ENCODE data around the gene LRRC56.

Gene LRRC56

GRCh38 chr11:528166-528814 is 9.0 kb upstream of the LRRC56 start:
- DNase-seq = no peak

GRCh38 chr11:528815-529727 is 8.3 kb upstream of the LRRC56 start:
- DNase-seq = no peak

- DNase-seq = no peak
Measured at GRCh38 chr11:529728-530411, 7.5 kb upstream of the LRRC56 start.

GRCh38 chr11:530960-531831 is 6.1 kb upstream of the LRRC56 start:
- no peak for DNase-seq

- DNase-seq = no peak
Measured at GRCh38 chr11:531919-532526, 5.3 kb upstream of the LRRC56 start.

- no peak for DNase-seq
Measured at GRCh38 chr11:532527-532985, 4.8 kb upstream of the LRRC56 start.

- DNase-seq = no peak
Measured at GRCh38 chr11:532986-533585, 4.2 kb upstream of the LRRC56 start.

- DNase-seq = no peak
Measured at GRCh38 chr11:533586-534395, 3.5 kb upstream of the LRRC56 start.

- peak; percentile 54 for DNase-seq
Measured at GRCh38 chr11:534396-535209, 2.7 kb upstream of the LRRC56 start.

GRCh38 chr11:535210-535518 is 2.2 kb upstream of the LRRC56 start:
- DNase-seq = no peak

- peak; percentile 97 for DNase-seq
Measured at GRCh38 chr11:535519-536454, 1.5 kb upstream of the LRRC56 start, which contains the start of gene HRAS. TSS of gene HRAS (minus strand) at chr11:535576.

GRCh38 chr11:537622-538430 is 499 bp downstream of the LRRC56 start:
- no peak for DNase-seq

GRCh38 chr11:538431-539051 is 1.2 kb downstream of the LRRC56 start:
- no peak for DNase-seq

- DNase-seq = no peak
Measured at GRCh38 chr11:539971-540481, 2.7 kb downstream of the LRRC56 start.

GRCh38 chr11:540583-541432 is 3.5 kb downstream of the LRRC56 start:
- DNase-seq = no peak

GRCh38 chr11:541433-541885 is 4.1 kb downstream of the LRRC56 start:
- no peak for DNase-seq

Data from activated CD4-positive, alpha-beta T cell treated with anti-CD3 and anti-CD28 coated beads for 48 hours (primary cell).